IMR-90 (cell line): ENCODE results near the gene CD27. TPM values are rescaled to one million over a fixed set of nuclear protein-coding genes. Genes with fewer than 3 reads are reported as not detected.
A peak's percentile ranks its signal among the peaks of the same experiment; 100 is the strongest.

ENCODE experiments used
- ATAC-seq: fragments of 200-7000 bp; cut with Tn5 transposase; 2 replicates; pipeline ENCODE4 v1.9.1; 2020; ENCODE audit warnings: low read depth, mild to moderate bottlenecking, moderate library complexity
- BruUV-seq: library from RNA; stranded (reverse); fragments of 400-500 nt; replicated peaks from 2 replicates; lab custom pipeline; 2021; lab: Mats Ljungman, UMichigan
- CTCF ChIA-PET: fragments of 300-600 bp; formaldehyde crosslinking; extraction: SDS; loops from one replicate; lab custom pipeline; 2021; ENCODE audit warnings: antibody characterized with exemption; lab: Yijun Ruan, JAX
- POLR2A ChIA-PET: fragments of 300-600 bp; sonication (Branson Sonifier 250); formaldehyde crosslinking; loops from one replicate; lab custom pipeline; 2022; ENCODE audit warnings: antibody characterized with exemption; ENCODE audit not compliant: unreplicated experiment; lab: Charles Lee
- DNase-seq: peaks from one replicate; pipeline ENCODE4 v3.0.0; 2013
- H2AFZ ChIP-seq: replicated peaks from 2 replicates; pipeline ENCODE3; 2013; ENCODE audit warnings: low read length, mild to moderate bottlenecking; ENCODE audit not compliant: poor library complexity
- H2AK5ac ChIP-seq: 2 replicates; pipeline ENCODE4 v1.6.1; 2013; ENCODE audit warnings: low read depth, low read length, inconsistent platforms
- H2AK9ac ChIP-seq: replicated peaks from 2 replicates; pipeline ENCODE3; 2013; ENCODE audit warnings: mild to moderate bottlenecking, low read depth, low read length, moderate library complexity; ENCODE audit not compliant: poor library complexity
- H2BK120ac ChIP-seq: 2 replicates; pipeline ENCODE4 v1.6.1; 2013; ENCODE audit warnings: low read depth, low read length, inconsistent platforms
- H2BK15ac ChIP-seq: 3 replicates; pipeline ENCODE4 v1.6.1; 2013; ENCODE audit warnings: low read depth, low read length, inconsistent platforms
- H2BK20ac ChIP-seq: 2 replicates; pipeline ENCODE4 v1.6.1; 2013; ENCODE audit warnings: low read depth, mild to moderate bottlenecking, inconsistent platforms, low read length, moderate library complexity
- H2BK5ac ChIP-seq: 2 replicates; pipeline ENCODE4 v1.6.1; 2013; ENCODE audit warnings: mild to moderate bottlenecking, low read depth, low read length, inconsistent platforms; ENCODE audit not compliant: poor library complexity, severe bottlenecking
- H3K14ac ChIP-seq: replicated peaks from 2 replicates; pipeline ENCODE4 v1.6.1; 2013; ENCODE audit warnings: low read depth, low read length, inconsistent platforms
- H3K18ac ChIP-seq: 2 replicates; pipeline ENCODE4 v1.6.1; 2013; ENCODE audit warnings: low read depth, low read length, control low read depth
- H3K23ac ChIP-seq: 2 replicates; pipeline ENCODE4 v1.6.1; 2013; ENCODE audit warnings: low read depth, low read length, inconsistent platforms
- H3K27ac ChIP-seq: 2 replicates; pipeline ENCODE4 v1.5.1; 2013; ENCODE audit warnings: mild to moderate bottlenecking, control low read depth, low read length; ENCODE audit not compliant: insufficient read depth
- H3K27me3 ChIP-seq: 2 replicates; pipeline ENCODE4 v1.6.1; 2013; ENCODE audit warnings: low read length; ENCODE audit not compliant: control insufficient read depth, insufficient read depth
- H3K36me3 ChIP-seq: 2 replicates; pipeline ENCODE4 v1.6.1; 2013; ENCODE audit warnings: low read length, mixed read lengths; ENCODE audit not compliant: control insufficient read depth, insufficient read depth
- H3K4ac ChIP-seq: 2 replicates; pipeline ENCODE4 v1.6.1; 2013; ENCODE audit warnings: low read depth, low read length, inconsistent platforms
- H3K4me1 ChIP-seq: 2 replicates; pipeline ENCODE4 v1.6.1; 2013; ENCODE audit warnings: low read length, mixed read lengths; ENCODE audit not compliant: control insufficient read depth, insufficient read depth
- H3K4me2 ChIP-seq: 2 replicates; pipeline ENCODE4 v1.6.1; 2013; ENCODE audit warnings: low read depth, mild to moderate bottlenecking, control low read depth, low read length, moderate library complexity
- H3K4me3 ChIP-seq: 2 replicates; pipeline ENCODE4 v1.5.1; 2013; ENCODE audit warnings: low read depth, mild to moderate bottlenecking, control low read depth, low read length, moderate library complexity; ENCODE audit not compliant: insufficient read depth
- H3K56ac ChIP-seq: 2 replicates; pipeline ENCODE4 v1.6.1; 2013; ENCODE audit warnings: low read length, inconsistent platforms; ENCODE audit not compliant: insufficient read depth; ENCODE audit errors: extremely low read depth
- H3K79me1 ChIP-seq, 2 experiments: 2 replicates each; pipeline ENCODE4 v1.6.1; 2013; ENCODE audit warnings: low read length in 2 of 2, inconsistent platforms in 1 of 2, low read depth in 1 of 2
- H3K9ac ChIP-seq: 2 replicates; pipeline ENCODE4 v1.6.1; 2013; ENCODE audit warnings: low read depth, low read length, control low read depth
- H3K9me1 ChIP-seq: 2 replicates; pipeline ENCODE4 v1.6.1; 2013; ENCODE audit warnings: low read length, inconsistent platforms; ENCODE audit not compliant: insufficient read depth
- H3K9me3 ChIP-seq: 2 replicates; pipeline ENCODE4 v1.6.1; 2013; ENCODE audit warnings: low read length; ENCODE audit not compliant: control insufficient read depth, insufficient read depth
- H4K20me1 ChIP-seq: 2 replicates; pipeline ENCODE4 v1.6.1; 2013; ENCODE audit warnings: low read length, inconsistent platforms; ENCODE audit not compliant: insufficient read depth
- H4K5ac ChIP-seq: 2 replicates; pipeline ENCODE4 v1.6.1; 2013; ENCODE audit warnings: mild to moderate bottlenecking, low read depth, low read length, control low read depth
- H4K8ac ChIP-seq, 2 experiments: 2 replicates each; pipeline ENCODE4 v1.6.1; 2013; ENCODE audit warnings: low read depth in 2 of 2, low read length in 2 of 2, control low read depth in 1 of 2, inconsistent platforms in 1 of 2
- H4K91ac ChIP-seq: 2 replicates; pipeline ENCODE4 v1.6.1; 2013; ENCODE audit warnings: low read depth, low read length, inconsistent platforms; ENCODE audit not compliant: insufficient read depth
- BHLHE40 ChIP-seq: fragments of 150-350 bp; IDR thresholded peaks from 2 replicates; pipeline ENCODE4 v1.6.1; 2016; ENCODE audit warnings: mild to moderate bottlenecking, low read depth, low read length
- CEBPB ChIP-seq: IDR thresholded peaks from 2 replicates; pipeline ENCODE4 v1.6.1; 2012; ENCODE audit warnings: low read depth, low read length, improper control_type of control experiment
- ELK1 ChIP-seq: fragments of 150-350 bp; IDR thresholded peaks from 2 replicates; pipeline ENCODE4 v1.6.1; 2016; ENCODE audit warnings: low read depth, mild to moderate bottlenecking, low read length, moderate library complexity, borderline replicate concordance
- FOS ChIP-seq: fragments of 150-350 bp; IDR thresholded peaks from 2 replicates; pipeline ENCODE4 v1.6.1; 2016; ENCODE audit warnings: low read depth, low read length
- MAFK ChIP-seq: IDR thresholded peaks from 2 replicates; pipeline ENCODE4 v1.6.1; 2012; ENCODE audit warnings: low read depth, low read length, improper control_type of control experiment
- MAZ ChIP-seq: IDR thresholded peaks from 2 replicates; pipeline ENCODE4 v1.6.1; 2012; ENCODE audit warnings: low read depth, mild to moderate bottlenecking, low read length, improper control_type of control experiment, moderate library complexity, borderline replicate concordance
- POLR2A ChIP-seq: IDR thresholded peaks from 2 replicates; pipeline ENCODE4 v1.6.1; 2012; ENCODE audit warnings: mild to moderate bottlenecking, low read depth, low read length
- WGBS, 2 experiments: methylation state at CpG; one replicate each; pipeline versions ENCODE4 v1.1.5 to v1.1.7; 2013; ENCODE audit warnings: missing lambda C conversion rate in 2 of 2; ENCODE audit not compliant: insufficient read length in 1 of 2; ENCODE audit errors: extremely low coverage in 2 of 2; 5-methylcytosine and 5-hydroxymethylcytosine counted together
- dilution Hi-C: fragments of 300-500 bp; cut with HindIII; formaldehyde crosslinking; loops from one replicate; pipeline ENCODE4 v1.14.3; 2018; ENCODE audit warnings: low sequenced_read_pairs; ENCODE audit not compliant: unreplicated experiment
- in situ Hi-C: fragments of 300-500 bp; cut with MboI; formaldehyde crosslinking; loops from 3 replicates; pipeline ENCODE4 v1.14.3; 2019; ENCODE audit warnings: low sequenced_read_pairs, inconsistent platforms, mixed read lengths
- intact Hi-C: fragments of 100-400 bp; cut with micrococcal nuclease; formaldehyde crosslinking; loops from 2 replicates; pipeline ENCODE4 v1.10.0; 2022
- polyA plus RNA-seq, 3 experiments: library from polyadenylated mRNA; depleted of rRNA; stranded (reverse); fragments of >200 nt; gene quantifications; 2 replicates each; pipeline ENCODE4 v1.2.3, GENCODE V29; 2012; ENCODE audit warnings: low replicate concordance in 1 of 3
- total RNA-seq: library from RNA; depleted of rRNA; stranded (reverse); fragments of >200 nt; gene quantifications from 2 replicates; pipeline ENCODE4 v1.2.3, GENCODE V29; 2012

CD27 gene
- total and polyA plus RNA-seq, 2 of the 4 experiments (the other 2 are of a cell fraction), result 0.07 TPM; not detected in 1

- Histone ChIP-seq H3K4me2 (peak overlapping the region; percentile 87), H3K27ac (peak overlapping the region; percentile 98), H3K56ac (peak overlapping the region; percentile 96), H2AFZ (peak overlapping the region; percentile 95), H4K20me1 (no peaks in the 10 kb centered on the region), H2AK9ac (peak overlapping the region; percentile 98), H3K9ac (peak overlapping the region; percentile 94), H3K4me3 (peak overlapping the region; percentile 57), H2BK120ac (peak overlapping the region; percentile 95), H3K9me1 (peaks cover 20% of the 10 kb centered on the region), H2AK5ac (peak overlapping the region; percentile 99), H3K36me3 (peaks cover 4% of the 10 kb centered on the region), H3K4me1 (peaks cover 16% of the 10 kb centered on the region), H3K23ac (peak overlapping the region; percentile 99), H3K4ac (peak overlapping the region; percentile 100), H2BK15ac (peak overlapping the region; percentile 64; the same call in 2 of the 3 replicates), H3K79me1 (peaks cover 16 to 37% of the 10 kb centered on the region in 2 experiments), H2BK5ac (peak overlapping the region; percentile 96), H3K9me3 (no peaks in the 10 kb centered on the region), H3K18ac (peak overlapping the region; percentile 95), H3K14ac (peak overlapping the region; percentile 99), H4K91ac (peak overlapping the region; percentile 99), H4K8ac (peak overlapping the region; percentile 94 to 100), H3K27me3 (no peaks in the 10 kb centered on the region), H4K5ac (peak overlapping the region; percentile 99), H2BK20ac (peak overlapping the region; percentile 77)
- in situ Hi-C loops (loop anchor here (25.0 kb wide), 1 partner anchor 265 kb away; no protein-coding TSS in a partner anchor), dilution Hi-C loops (no loop called here), intact Hi-C loops (no loop called here)
- TF ChIP-seq POLR2A (no peak), MAZ (no peak), BHLHE40 (no peak), CEBPB (no peak), MAFK (no peak), FOS (no peak), ELK1 (no peak)
- ATAC-seq, result peak; percentile 30
- ChIA-PET CTCF (interaction anchor here (1.3 kb wide), 1 partner anchor 13 kb away, joined by 6 read pairs; no protein-coding TSS in a partner anchor), POLR2A (no interaction called here)
- no peak for DNase-seq
- BruUV-seq, result no TSS peak
- 30% methylated on average over 3 of the region's 9 CpGs; no CpG with 5 or more reads in 1 of the 2 experiments for WGBS, 2 experiments
Observed at GRCh38 chr12:6452245-6452943, 7.6 kb downstream of the CD27 start.
